HCT116 (cell line): ENCODE data around the gene MEPCE. TPM values are rescaled to one million over a fixed set of nuclear protein-coding genes. Genes with fewer than 3 reads are reported as not detected.
A peak's percentile ranks its signal among the peaks of the same experiment; 100 is the strongest.
"Not testable (repeated sequence)": the region's sequence is repeated elsewhere in the genome, so short reads cannot be mapped to it uniquely, and the experiment has no call there.

ENCODE experiments used
- ATAC-seq: fragments of 200-7000 bp; cut with Tn5 transposase; 2 replicates; pipeline ENCODE4 v1.9.1; 2020; ENCODE audit warnings: mild to moderate bottlenecking, moderate library complexity
- BruUV-seq: library from RNA; stranded (reverse); fragments of 400-500 nt; replicated peaks from 2 replicates; lab custom pipeline; 2021; lab: Mats Ljungman, UMichigan
- CTCF ChIA-PET: fragments of 300-600 bp; sonication (Branson Sonifier 250); formaldehyde crosslinking; loops from one replicate; lab custom pipeline; 2021; ENCODE audit warnings: antibody characterized with exemption; lab: Charles Lee
- POLR2A ChIA-PET: fragments of 300-600, 350-600 bp; sonication (Branson Sonifier 250); formaldehyde crosslinking; loops from one replicate; lab custom pipeline; 2021; ENCODE audit warnings: antibody characterized with exemption; lab: Charles Lee
- RAD21 ChIA-PET, 2 experiments: fragments of 300-600 bp; sonication (Branson Sonifier 250); formaldehyde crosslinking; loops; one replicate each; lab custom pipeline; 2023; ENCODE audit warnings: low total read pairs in 2 of 2; ENCODE audit not compliant: uncharacterized antibody in 2 of 2, unreplicated experiment in 2 of 2, low non-redundant PET in 1 of 2; lab: Charles Lee
- DNase-seq: peaks from one replicate; pipeline ENCODE4 v3.0.0-alpha.2; 2010; ENCODE audit warnings: low read depth, low spot score
- H2AFZ ChIP-seq: fragments of 200-600 bp; shearing (Covaris generic), sonication (generic); 2 replicates; pipeline ENCODE4 v1.6.1; 2017; ENCODE audit warnings: low read depth, mixed run types, mixed read lengths, antibody characterized with exemption, low read length; ENCODE audit not compliant: poor library complexity, severe bottlenecking
- H3K27ac ChIP-seq: 2 replicates; pipeline ENCODE4 v1.5.1; 2012; ENCODE audit warnings: low read depth, low read length
- H3K27me3 ChIP-seq: fragments of 200-600 bp; sonication (generic); 2 replicates; pipeline ENCODE4 v1.6.1; 2016; ENCODE audit warnings: mixed run types, low read length, mixed read lengths; ENCODE audit not compliant: insufficient read depth
- H3K36me3 ChIP-seq, 2 experiments: fragments of 200-500 bp in 1 of 2; fragments of 200-600 bp in 1 of 2; sonication (Bioruptor generic) in 1 of 2; sonication (generic) in 1 of 2; 2 replicates each; pipeline versions ENCODE4 v1.5.1 to v1.6.1; 2014 to 2016; ENCODE audit warnings: low read length in 2 of 2, inconsistent platforms in 1 of 2, mixed read lengths in 1 of 2, mixed run types in 1 of 2; ENCODE audit not compliant: insufficient read depth in 2 of 2, control insufficient read depth in 1 of 2
- H3K4me1 ChIP-seq, 2 experiments: fragments of 200-600 bp in 1 of 2; sonication (generic) in 1 of 2; 2 replicates each; pipeline versions ENCODE4 v1.5.1 to v1.6.1; 2012 to 2017; ENCODE audit warnings: low read length in 2 of 2, inconsistent platforms in 1 of 2, mild to moderate bottlenecking in 1 of 2, mixed read lengths in 1 of 2, mixed run types in 1 of 2, moderate library complexity in 1 of 2; ENCODE audit not compliant: insufficient read depth in 2 of 2, control insufficient read depth in 1 of 2
- H3K4me2 ChIP-seq: fragments of 200-600 bp; sonication (generic); 2 replicates; pipeline ENCODE4 v1.6.1; 2017; ENCODE audit warnings: mixed run types, low read length, mixed read lengths
- H3K4me3 ChIP-seq, 2 experiments: fragments of 200-600 bp in 1 of 2; sonication (generic) in 1 of 2; replicated peaks in 1 of 2; 2 replicates each; pipeline ENCODE4 v1.5.1; 2011 to 2016; ENCODE audit warnings: low read length in 2 of 2, control low read depth in 1 of 2, low read depth in 1 of 2, mild to moderate bottlenecking in 1 of 2, mixed read lengths in 1 of 2, mixed run types in 1 of 2
- H3K79me2 ChIP-seq: fragments of 200-600 bp; sonication (generic); 2 replicates; pipeline ENCODE4 v1.6.1; 2017; ENCODE audit warnings: mild to moderate bottlenecking, mixed run types, low read length, moderate library complexity, mixed read lengths; ENCODE audit not compliant: insufficient read depth
- H3K9ac ChIP-seq: fragments of 200-600 bp; sonication (generic); 2 replicates; pipeline ENCODE4 v1.6.1; 2016; ENCODE audit warnings: low read length, mixed read lengths
- H3K9me2 ChIP-seq: fragments of 200-600 bp; sonication (generic), shearing (Covaris generic); 2 replicates; pipeline ENCODE4 v1.6.1; 2017; ENCODE audit warnings: mixed run types, mild to moderate bottlenecking, moderate library complexity; ENCODE audit not compliant: insufficient read depth
- H3K9me3 ChIP-seq, 2 experiments: fragments of 200-500 bp in 1 of 2; fragments of 200-600 bp in 1 of 2; sonication (Bioruptor generic) in 1 of 2; sonication (generic) in 1 of 2; 2 replicates each; pipeline ENCODE4 v1.6.1; 2014 to 2017; ENCODE audit warnings: low read length in 2 of 2, mixed read lengths in 2 of 2, inconsistent platforms in 1 of 2, low read depth in 1 of 2, mild to moderate bottlenecking in 1 of 2, mixed run types in 1 of 2, moderate library complexity in 1 of 2; ENCODE audit not compliant: control insufficient read depth in 1 of 2, insufficient read depth in 1 of 2
- H4K20me1 ChIP-seq: fragments of 200-600 bp; sonication (generic), shearing (Covaris generic); 2 replicates; pipeline ENCODE4 v1.6.1; 2017; ENCODE audit warnings: mixed run types, mild to moderate bottlenecking, moderate library complexity; ENCODE audit not compliant: insufficient read depth
- CBX3 ChIP-seq: IDR thresholded peaks from 2 replicates; pipeline ENCODE4 v1.6.1; 2012; ENCODE audit warnings: low read depth
- CEBPB ChIP-seq: IDR thresholded peaks from 2 replicates; pipeline ENCODE4 v1.6.1; 2012; ENCODE audit warnings: low read depth
- EGR1 ChIP-seq: IDR thresholded peaks from 2 replicates; pipeline ENCODE4 v1.6.1; 2012; ENCODE audit warnings: low read depth
- EZH2 ChIP-seq: fragments of 200-600 bp; sonication (generic); IDR thresholded peaks from 2 replicates; pipeline ENCODE4 v1.6.1; 2017; ENCODE audit warnings: antibody characterized with exemption, mixed run types
- EZH2phosphoT487 ChIP-seq: fragments of 200-600 bp; IDR thresholded peaks from 2 replicates; pipeline ENCODE4 v1.6.1; 2018; ENCODE audit warnings: antibody characterized with exemption, borderline replicate concordance
- FOSL1 ChIP-seq: IDR thresholded peaks from 2 replicates; pipeline ENCODE4 v1.6.1; 2012; ENCODE audit warnings: low read depth
- JUND ChIP-seq: IDR thresholded peaks from 2 replicates; pipeline ENCODE4 v1.6.1; 2012
- POLR2A ChIP-seq: IDR thresholded peaks from 2 replicates; pipeline ENCODE4 v1.7.0; 2011; ENCODE audit warnings: borderline replicate concordance; ENCODE audit not compliant: insufficient read depth, insufficient read length; ENCODE audit errors: extremely low read depth
- POLR2AphosphoS5 ChIP-seq: IDR thresholded peaks from 2 replicates; pipeline ENCODE4 v1.6.1; 2011; ENCODE audit warnings: mild to moderate bottlenecking, low read depth, low read length, moderate library complexity
- SIN3A ChIP-seq: IDR thresholded peaks from 2 replicates; pipeline ENCODE4 v1.6.1; 2012; ENCODE audit warnings: low read depth
- SRF ChIP-seq: IDR thresholded peaks from 2 replicates; pipeline ENCODE4 v1.6.1; 2012; ENCODE audit warnings: low read depth
- TCF7L2 ChIP-seq: IDR thresholded peaks from 2 replicates; pipeline ENCODE4 v1.7.0; 2011; ENCODE audit warnings: borderline replicate concordance, inconsistent platforms; ENCODE audit not compliant: insufficient read depth, insufficient read length; ENCODE audit errors: extremely low read depth
- YY1 ChIP-seq: IDR thresholded peaks from 2 replicates; pipeline ENCODE4 v1.6.1; 2011; ENCODE audit warnings: low read length, low read depth, moderate library complexity, mild to moderate bottlenecking; ENCODE audit not compliant: insufficient replicate concordance; ENCODE audit errors: extremely low read depth
- ZFX ChIP-seq: fragments of 450-650 bp; IDR thresholded peaks from 2 replicates; pipeline ENCODE4 v1.6.1; 2017
- intact Hi-C: fragments of 100-400 bp; cut with micrococcal nuclease; formaldehyde crosslinking; loops from 2 replicates; pipeline ENCODE4 v1.10.0; 2022
- total RNA-seq: library from RNA; stranded (reverse); gene quantifications from one replicate; pipeline ENCODE4 v1.2.1, GENCODE V29; 2021; ENCODE audit not compliant: unreplicated experiment
- TF ChIP-seq, protein P1 (sequence below): IDR thresholded peaks from 2 replicates; pipeline ENCODE4 v1.6.1; 2012
- TF ChIP-seq, protein P2 (sequence below), 3 experiments: fragments of 200-600 bp in 1 of 3; sonication (generic) in 1 of 3; IDR thresholded peaks in 2 of 3; conservative IDR thresholded peaks in 1 of 3; 2 replicates each; pipeline ENCODE4 v1.5.1; 2012 to 2017; ENCODE audit warnings: low read depth in 2 of 3, low read length in 2 of 3, antibody characterized with exemption in 1 of 3, borderline replicate concordance in 1 of 3, control low read depth in 1 of 3, mild to moderate bottlenecking in 1 of 3, mixed read lengths in 1 of 3, mixed run types in 1 of 3, moderate library complexity in 1 of 3; ENCODE audit not compliant: insufficient read depth in 1 of 3
- TF ChIP-seq, protein P3 (sequence below): IDR thresholded peaks from 2 replicates; pipeline ENCODE4 v1.6.1; 2011; ENCODE audit warnings: mild to moderate bottlenecking, low read length, moderate library complexity; ENCODE audit not compliant: insufficient replicate concordance; ENCODE audit errors: extremely low read depth

MEPCE gene
- total RNA-seq, 1 experiment from 2014 or later = 44.4 TPM

DNA sequence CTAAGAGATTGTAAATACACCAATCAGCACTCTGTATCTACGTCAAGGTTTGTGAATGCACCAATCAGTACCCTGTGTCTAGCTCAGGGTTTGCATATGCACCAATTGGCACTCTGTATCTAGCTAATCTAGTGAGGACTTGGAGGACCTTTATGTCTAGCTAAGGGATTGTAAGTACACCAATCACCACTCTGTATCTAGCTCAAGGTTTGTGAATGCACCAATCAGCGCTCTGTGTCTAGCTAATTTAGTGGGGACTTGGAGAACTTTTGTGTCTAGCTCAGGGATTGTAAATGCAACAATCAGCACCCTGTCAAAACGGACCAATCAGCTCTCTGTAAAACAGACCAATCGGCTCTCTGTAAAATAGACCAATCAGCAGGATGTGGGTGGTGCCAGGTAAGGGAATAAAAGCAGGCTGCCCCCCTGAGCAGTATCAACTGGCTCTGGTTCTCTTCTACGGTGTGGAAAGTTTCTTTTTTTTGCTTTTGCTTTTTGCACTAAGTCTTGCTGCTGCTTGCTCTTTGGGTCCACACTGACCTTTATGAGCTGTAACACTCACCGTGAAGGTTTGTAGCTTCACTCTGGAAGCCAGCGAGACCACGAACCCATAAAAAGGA lies 47.3 kb upstream of the MEPCE start:
- H3K9ac ChIP-seq, H3K9me3 ChIP-seq, DNase-seq, intact Hi-C loops, BruUV-seq, RAD21 ChIA-PET, POLR2A ChIA-PET, H3K4me2 ChIP-seq, H3K4me1 ChIP-seq, CTCF ChIA-PET, H3K27ac ChIP-seq, H3K79me2 ChIP-seq, H3K9me2 ChIP-seq, H4K20me1 ChIP-seq, H3K36me3 ChIP-seq, H3K4me3 ChIP-seq, H2AFZ ChIP-seq, H3K27me3 ChIP-seq: not testable (repeated sequence)
- ATAC-seq = peak; percentile 50

DNA sequence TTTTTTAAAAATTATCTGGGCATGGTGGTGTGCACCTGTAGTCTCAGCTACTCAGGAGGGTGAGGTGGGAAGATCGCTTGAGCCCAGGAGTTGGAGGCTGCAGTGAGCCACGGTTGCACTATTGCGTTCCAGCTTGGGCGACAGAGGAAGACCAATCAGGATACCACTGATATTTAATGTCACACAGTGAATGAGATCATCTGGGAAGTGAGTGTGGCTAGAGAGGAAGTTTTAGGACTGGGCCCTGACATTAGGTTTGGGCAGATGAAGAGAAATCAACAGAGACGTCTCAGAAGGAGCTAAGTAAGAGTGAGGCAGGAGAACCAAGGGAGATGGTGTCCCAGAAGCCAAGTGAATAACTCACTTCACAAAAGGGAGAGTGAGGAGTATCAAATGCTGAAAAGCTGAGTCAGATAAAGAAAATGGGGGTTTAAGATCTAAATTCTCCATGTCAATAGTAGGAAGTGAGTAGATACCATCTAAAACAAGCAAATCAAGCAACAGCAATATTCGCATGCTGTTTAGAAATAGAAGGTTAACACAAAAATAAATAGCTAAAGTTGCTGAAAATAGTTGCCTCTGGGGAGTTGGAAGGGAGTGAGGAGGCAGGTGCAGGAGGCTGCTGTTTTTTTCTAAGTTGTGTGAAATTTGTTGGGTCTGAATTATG lies 44.9 kb upstream of the MEPCE start:
- no peaks in the 10 kb centered on the region for H3K27me3 ChIP-seq
- no peak overlapping the region for H3K4me2 ChIP-seq
- no peaks in the 10 kb centered on the region for H3K4me1 ChIP-seq
- ChIA-PET POLR2A (interaction anchor here (1.0 kb wide), 1 partner anchor 44 kb away, joined by 3 read pairs; the partner anchor contains the start of gene ZCWPW1), CTCF (no interaction called here), RAD21 (no interaction called here)
- ATAC-seq = no peak
- BruUV-seq = no TSS peak
- no peaks in the 10 kb centered on the region for H3K36me3 ChIP-seq
- DNase-seq = no peak
- no peak overlapping the region for H3K27ac ChIP-seq
- no peak overlapping the region for H3K4me3 ChIP-seq
- no peaks in the 10 kb centered on the region for H3K79me2 ChIP-seq
- no peaks in the 10 kb centered on the region for H4K20me1 ChIP-seq
- no peaks in the 10 kb centered on the region for H3K9me3 ChIP-seq
- no peak overlapping the region for H2AFZ ChIP-seq
- H3K9me2 ChIP-seq = no peaks in the 10 kb centered on the region
- intact Hi-C loops = no loop called here
- H3K9ac ChIP-seq = no peak overlapping the region
- TF ChIP-seq POLR2AphosphoS5 = no peak
- no peak for TF ChIP-seq CEBPB
- TF ChIP-seq SRF = no peak
- no peak for TF ChIP-seq POLR2A
- TF ChIP-seq YY1 = no peak
- no peak for TF ChIP-seq EZH2
- no peak for TF ChIP-seq EZH2phosphoT487
- TF ChIP-seq, protein P1, sequence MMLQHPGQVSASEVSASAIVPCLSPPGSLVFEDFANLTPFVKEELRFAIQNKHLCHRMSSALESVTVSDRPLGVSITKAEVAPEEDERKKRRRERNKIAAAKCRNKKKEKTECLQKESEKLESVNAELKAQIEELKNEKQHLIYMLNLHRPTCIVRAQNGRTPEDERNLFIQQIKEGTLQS = no peak
- no peak for TF ChIP-seq SIN3A
- TF ChIP-seq TCF7L2 = no peak
- no peak for TF ChIP-seq FOSL1
- TF ChIP-seq CBX3 = no peak
- no peak for TF ChIP-seq EGR1
- TF ChIP-seq, protein P2, sequence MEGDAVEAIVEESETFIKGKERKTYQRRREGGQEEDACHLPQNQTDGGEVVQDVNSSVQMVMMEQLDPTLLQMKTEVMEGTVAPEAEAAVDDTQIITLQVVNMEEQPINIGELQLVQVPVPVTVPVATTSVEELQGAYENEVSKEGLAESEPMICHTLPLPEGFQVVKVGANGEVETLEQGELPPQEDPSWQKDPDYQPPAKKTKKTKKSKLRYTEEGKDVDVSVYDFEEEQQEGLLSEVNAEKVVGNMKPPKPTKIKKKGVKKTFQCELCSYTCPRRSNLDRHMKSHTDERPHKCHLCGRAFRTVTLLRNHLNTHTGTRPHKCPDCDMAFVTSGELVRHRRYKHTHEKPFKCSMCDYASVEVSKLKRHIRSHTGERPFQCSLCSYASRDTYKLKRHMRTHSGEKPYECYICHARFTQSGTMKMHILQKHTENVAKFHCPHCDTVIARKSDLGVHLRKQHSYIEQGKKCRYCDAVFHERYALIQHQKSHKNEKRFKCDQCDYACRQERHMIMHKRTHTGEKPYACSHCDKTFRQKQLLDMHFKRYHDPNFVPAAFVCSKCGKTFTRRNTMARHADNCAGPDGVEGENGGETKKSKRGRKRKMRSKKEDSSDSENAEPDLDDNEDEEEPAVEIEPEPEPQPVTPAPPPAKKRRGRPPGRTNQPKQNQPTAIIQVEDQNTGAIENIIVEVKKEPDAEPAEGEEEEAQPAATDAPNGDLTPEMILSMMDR (IDR thresholded peaks at IDR 0.05 in 2 of 3, conservative IDR thresholded peaks at IDR 0.05 in 1 of 3; ENCODE audit: borderline replicate concordance in 1 of 3, insufficient read depth in 1 of 3, low read depth in 2 of 3, low read length in 2 of 3) = no peak
- TF ChIP-seq ZFX = no peak
- TF ChIP-seq, protein P3, sequence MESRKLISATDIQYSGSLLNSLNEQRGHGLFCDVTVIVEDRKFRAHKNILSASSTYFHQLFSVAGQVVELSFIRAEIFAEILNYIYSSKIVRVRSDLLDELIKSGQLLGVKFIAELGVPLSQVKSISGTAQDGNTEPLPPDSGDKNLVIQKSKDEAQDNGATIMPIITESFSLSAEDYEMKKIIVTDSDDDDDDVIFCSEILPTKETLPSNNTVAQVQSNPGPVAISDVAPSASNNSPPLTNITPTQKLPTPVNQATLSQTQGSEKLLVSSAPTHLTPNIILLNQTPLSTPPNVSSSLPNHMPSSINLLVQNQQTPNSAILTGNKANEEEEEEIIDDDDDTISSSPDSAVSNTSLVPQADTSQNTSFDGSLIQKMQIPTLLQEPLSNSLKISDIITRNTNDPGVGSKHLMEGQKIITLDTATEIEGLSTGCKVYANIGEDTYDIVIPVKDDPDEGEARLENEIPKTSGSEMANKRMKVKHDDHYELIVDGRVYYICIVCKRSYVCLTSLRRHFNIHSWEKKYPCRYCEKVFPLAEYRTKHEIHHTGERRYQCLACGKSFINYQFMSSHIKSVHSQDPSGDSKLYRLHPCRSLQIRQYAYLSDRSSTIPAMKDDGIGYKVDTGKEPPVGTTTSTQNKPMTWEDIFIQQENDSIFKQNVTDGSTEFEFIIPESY = no peak
- no peak for TF ChIP-seq JUND
